Activated T-helper 2 cell treated with anti-CD3 and anti-CD28 coated beads, Interferon-gamma antibody, Interleukin-2, Interleukin-4, amounts not matched to agents 10 μg/mL and 5 μg/mL and 100 μg/mL, durations not matched to agents 14 hours and 24 hours and 36 hours (primary cell): ENCODE data around the gene PRICKLE2. TPM values are rescaled to one million over a fixed set of nuclear protein-coding genes. Genes with fewer than 3 reads are reported as not detected.

Experiments
- DNase-seq: peaks from one replicate; pipeline ENCODE4 v3.0.0; 2021; ENCODE audit warnings: low spot score
- H3K27ac Mint-ChIP-seq: one replicate; pipeline ENCODE4 v1.8.0; 2021; ENCODE audit warnings: mixed read lengths
- H3K27me3 Mint-ChIP-seq: one replicate; pipeline ENCODE4 v1.8.0; 2021; ENCODE audit warnings: low read depth, mixed read lengths
- H3K36me3 Mint-ChIP-seq: one replicate; pipeline ENCODE4 v1.8.0; 2021; ENCODE audit warnings: low read depth, mixed read lengths
- H3K4me1 Mint-ChIP-seq: one replicate; pipeline ENCODE4 v1.8.0; 2021; ENCODE audit warnings: low read depth, mixed read lengths
- H3K4me3 Mint-ChIP-seq: one replicate; pipeline ENCODE4 v1.8.0; 2021; ENCODE audit warnings: low read depth, mild to moderate bottlenecking, moderate library complexity, mixed read lengths
- H3K9me3 Mint-ChIP-seq: one replicate; pipeline ENCODE4 v1.8.0; 2021; ENCODE audit warnings: mixed read lengths
- intact Hi-C: fragments of 100-400 bp; cut with micrococcal nuclease; formaldehyde crosslinking; loops from one replicate; pipeline ENCODE4 v1.15.1; 2023
- total RNA-seq: library from RNA; stranded (reverse); gene quantifications from 2 replicates; pipeline ENCODE4 v1.2.3, GENCODE V29; 2022

PRICKLE2 gene
- total RNA-seq, 1 donor from 2014 or later: not detected

DNA sequence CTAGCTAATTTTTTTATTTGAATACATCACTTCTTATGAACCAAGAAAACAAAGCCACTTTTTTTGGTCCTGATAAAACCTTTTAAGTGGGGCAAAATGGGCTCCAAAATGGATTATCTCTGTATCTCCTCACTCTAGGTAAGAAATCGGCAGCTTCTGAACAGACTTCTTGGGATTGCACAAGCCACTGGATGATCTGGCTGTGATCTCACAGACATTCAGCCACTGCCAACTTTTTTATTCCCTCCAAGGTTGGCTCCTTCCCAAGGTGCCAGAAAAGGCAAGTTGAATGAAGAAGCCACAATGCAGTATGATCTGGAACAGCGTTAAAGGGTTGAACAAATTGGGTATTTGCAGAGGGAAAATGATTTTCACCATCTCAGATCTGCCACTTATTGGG lies 73.2 kb downstream of the PRICKLE2 start:
- Mint-ChIP-seq H3K4me3 (no peak overlapping the region), H3K4me1 (no peaks in the 10 kb centered on the region), H3K9me3 (no peaks in the 10 kb centered on the region), H3K27me3 (no peaks in the 10 kb centered on the region), H3K27ac (no peak overlapping the region), H3K36me3 (no peaks in the 10 kb centered on the region)
- no peak for DNase-seq
- intact Hi-C loops: loop anchor here (10.0 kb wide), 1 partner anchor 97 kb away; no protein-coding TSS in a partner anchor

GRCh38 chr3:64151342-64151871 lies 73.9 kb downstream of the PRICKLE2 start:
- Mint-ChIP-seq H3K36me3 (no peaks in the 10 kb centered on the region), H3K27ac (no peak overlapping the region), H3K9me3 (no peaks in the 10 kb centered on the region), H3K27me3 (no peaks in the 10 kb centered on the region), H3K4me3 (no peak overlapping the region), H3K4me1 (no peaks in the 10 kb centered on the region)
- no peak for DNase-seq
- intact Hi-C loops: loop anchor here (10.0 kb wide), 1 partner anchor 97 kb away; no protein-coding TSS in a partner anchor

DNA sequence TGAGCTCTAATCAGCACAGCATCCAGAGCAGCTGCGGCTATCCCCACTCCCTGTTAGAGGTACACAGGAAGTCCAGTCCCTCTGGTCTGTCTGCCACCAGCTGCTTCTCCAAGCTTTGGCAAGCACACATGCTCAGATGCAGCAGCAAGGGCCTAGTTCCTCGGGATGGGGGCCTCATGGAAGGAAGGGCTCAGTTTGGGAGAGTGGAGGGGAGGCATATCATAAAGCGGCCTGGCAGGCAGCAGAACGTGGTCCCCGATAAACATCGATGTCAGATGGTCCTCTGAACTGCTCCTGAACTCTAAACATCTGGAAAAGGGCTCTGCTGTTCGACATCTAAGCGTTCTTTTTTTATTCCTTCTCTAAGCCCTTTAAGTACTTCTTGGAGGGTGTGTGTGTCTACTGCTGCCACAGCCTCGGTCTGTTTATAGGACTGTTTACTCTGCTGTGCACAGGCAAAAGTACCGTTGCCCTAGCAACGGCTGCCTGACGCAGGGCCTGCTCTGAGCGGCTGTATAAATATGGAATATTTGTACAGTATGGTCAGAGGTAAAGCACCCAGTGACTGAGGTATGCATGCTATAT lies 74.6 kb downstream of the PRICKLE2 start:
- intact Hi-C loops: loop anchor here (10.0 kb wide), 1 partner anchor 96 kb away; no protein-coding TSS in a partner anchor
- DNase-seq: no peak
- no peaks in the 10 kb centered on the region for H3K27me3 Mint-ChIP-seq
- no peaks in the 10 kb centered on the region for H3K36me3 Mint-ChIP-seq
- H3K9me3 Mint-ChIP-seq: no peaks in the 10 kb centered on the region
- no peaks in the 10 kb centered on the region for H3K4me1 Mint-ChIP-seq
- no peak overlapping the region for H3K27ac Mint-ChIP-seq
- no peak overlapping the region for H3K4me3 Mint-ChIP-seq

DNA sequence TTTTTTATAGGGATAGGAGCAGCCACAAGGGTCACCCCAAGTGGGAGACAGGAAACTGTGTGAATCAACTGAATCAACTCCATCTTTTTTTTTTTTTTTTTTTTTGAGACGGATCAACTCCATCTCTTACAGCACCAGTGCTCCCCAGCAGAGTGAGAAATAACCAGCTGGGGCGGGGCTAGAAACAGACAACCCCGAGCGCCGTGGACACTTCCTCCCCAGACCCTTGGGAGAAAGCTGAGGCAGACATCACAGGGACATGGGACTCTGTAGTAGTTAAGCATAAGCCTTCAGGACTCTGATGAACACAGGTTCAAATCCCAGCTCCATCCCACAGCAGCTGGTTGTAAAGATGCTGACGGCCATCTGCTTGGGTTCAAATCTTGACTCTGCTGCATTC lies 75.4 kb downstream of the PRICKLE2 start:
- Mint-ChIP-seq H3K4me3 (no peak overlapping the region), H3K4me1 (no peaks in the 10 kb centered on the region), H3K27me3 (no peaks in the 10 kb centered on the region), H3K9me3 (no peaks in the 10 kb centered on the region), H3K27ac (no peak overlapping the region), H3K36me3 (no peaks in the 10 kb centered on the region)
- no peak for DNase-seq
- intact Hi-C loops: loop anchor here (10.0 kb wide), 1 partner anchor 95 kb away; no protein-coding TSS in a partner anchor

DNA sequence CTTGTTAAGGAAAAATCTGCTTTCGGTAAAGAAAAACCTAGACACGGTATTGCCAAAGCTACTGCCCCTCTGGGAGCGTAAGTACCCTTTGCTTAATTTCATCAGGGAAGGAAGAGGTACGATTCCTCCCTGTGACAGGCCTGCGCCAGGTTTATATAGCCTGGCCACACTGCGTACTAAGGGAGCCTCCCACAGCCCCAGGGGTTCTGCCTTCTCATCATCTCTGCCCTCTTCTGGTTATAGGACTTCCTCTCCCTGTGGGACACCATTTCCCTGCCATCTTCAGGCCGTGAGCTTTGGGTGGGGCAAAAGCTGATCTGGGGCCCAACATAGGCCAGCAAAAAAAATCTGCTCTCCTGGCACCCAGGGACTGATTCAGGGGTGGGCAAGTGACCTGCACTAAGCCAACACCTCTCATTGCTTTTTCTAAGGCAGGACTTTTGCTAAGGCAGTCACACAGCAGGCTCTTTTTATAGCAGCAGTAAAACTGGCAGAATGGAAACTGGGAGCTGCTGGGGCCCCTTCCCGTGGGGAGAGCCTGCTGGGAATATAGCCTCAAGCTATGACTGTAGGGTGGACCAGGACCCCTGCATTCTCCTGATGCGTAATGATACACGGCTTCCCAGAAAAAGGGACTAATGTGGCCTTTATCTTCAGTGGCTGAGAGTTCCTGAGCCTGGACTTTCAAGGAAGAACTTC lies 76.2 kb downstream of the PRICKLE2 start:
- H3K36me3 Mint-ChIP-seq: no peaks in the 10 kb centered on the region
- DNase-seq: no peak
- H3K4me3 Mint-ChIP-seq: no peak overlapping the region
- H3K4me1 Mint-ChIP-seq: no peaks in the 10 kb centered on the region
- no peak overlapping the region for H3K27ac Mint-ChIP-seq
- no peaks in the 10 kb centered on the region for H3K27me3 Mint-ChIP-seq
- intact Hi-C loops: no loop called here
- H3K9me3 Mint-ChIP-seq: no peaks in the 10 kb centered on the region

DNA sequence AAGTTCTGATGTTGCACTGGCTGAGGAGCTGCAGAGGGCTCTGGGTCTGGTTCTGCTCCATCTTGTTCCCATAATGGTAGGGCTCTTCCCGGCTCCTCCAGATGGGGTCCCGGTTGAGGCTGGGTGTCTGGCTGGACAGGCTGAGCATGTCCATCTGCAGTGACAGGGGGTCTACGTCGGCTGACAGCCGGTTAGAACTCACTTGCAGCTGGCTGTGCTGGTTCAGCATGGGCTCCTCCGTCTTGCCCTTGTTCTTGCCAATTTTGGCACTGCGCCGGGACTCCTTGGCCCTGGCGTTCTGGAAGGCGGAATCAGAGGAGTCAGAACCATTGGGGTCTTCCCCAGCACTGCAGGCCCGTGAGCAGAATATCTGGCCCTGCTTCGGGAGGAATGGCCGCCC lies 78.1 kb downstream of the PRICKLE2 start:
- H3K9me3 Mint-ChIP-seq: no peaks in the 10 kb centered on the region
- H3K4me3 Mint-ChIP-seq: no peak overlapping the region
- no peak for DNase-seq
- no peaks in the 10 kb centered on the region for H3K27me3 Mint-ChIP-seq
- intact Hi-C loops: no loop called here
- no peaks in the 10 kb centered on the region for H3K36me3 Mint-ChIP-seq
- no peak overlapping the region for H3K27ac Mint-ChIP-seq
- no peaks in the 10 kb centered on the region for H3K4me1 Mint-ChIP-seq

DNA sequence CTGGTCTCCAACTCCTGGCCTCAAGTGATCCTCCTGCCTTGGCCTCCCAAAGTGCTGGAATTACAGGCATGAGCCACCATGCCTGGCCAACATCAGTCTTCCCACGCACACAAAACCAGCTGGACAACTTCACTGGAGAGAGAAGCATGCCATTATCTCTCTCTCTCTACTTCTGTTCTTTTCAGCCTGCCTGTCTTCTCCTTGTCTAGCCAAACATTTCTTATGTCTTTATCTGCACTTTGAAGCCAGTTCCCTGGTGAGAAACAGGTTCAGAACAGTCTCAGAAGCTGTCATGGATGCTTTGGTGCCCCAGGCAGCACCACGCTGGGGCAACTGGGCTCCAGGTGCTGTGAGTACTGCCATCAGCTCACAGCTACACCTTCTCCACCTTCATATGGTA lies 79.8 kb downstream of the PRICKLE2 start:
- Mint-ChIP-seq H3K4me3 (no peak overlapping the region), H3K4me1 (no peaks in the 10 kb centered on the region), H3K27me3 (no peaks in the 10 kb centered on the region), H3K36me3 (no peaks in the 10 kb centered on the region), H3K9me3 (no peaks in the 10 kb centered on the region), H3K27ac (no peak overlapping the region)
- DNase-seq: no peak
- intact Hi-C loops: no loop called here

GRCh38 chr3:64144241-64144900 lies 80.9 kb downstream of the PRICKLE2 start:
- intact Hi-C loops: no loop called here
- H3K4me1 Mint-ChIP-seq: no peaks in the 10 kb centered on the region
- H3K27ac Mint-ChIP-seq: no peak overlapping the region
- H3K27me3 Mint-ChIP-seq: no peaks in the 10 kb centered on the region
- H3K4me3 Mint-ChIP-seq: no peak overlapping the region
- H3K9me3 Mint-ChIP-seq: no peaks in the 10 kb centered on the region
- H3K36me3 Mint-ChIP-seq: no peaks in the 10 kb centered on the region
- no peak for DNase-seq

- Mint-ChIP-seq H3K27me3 (no peaks in the 10 kb centered on the region), H3K36me3 (no peaks in the 10 kb centered on the region), H3K4me1 (no peaks in the 10 kb centered on the region), H3K4me3 (no peak overlapping the region), H3K27ac (no peak overlapping the region), H3K9me3 (no peaks in the 10 kb centered on the region)
- intact Hi-C loops: no loop called here
- no peak for DNase-seq
Observed at GRCh38 chr3:64143409-64144130, 81.7 kb downstream of the PRICKLE2 start.

- Mint-ChIP-seq H3K27me3 (no peaks in the 10 kb centered on the region), H3K27ac (no peak overlapping the region), H3K36me3 (no peaks in the 10 kb centered on the region), H3K4me1 (no peaks in the 10 kb centered on the region), H3K4me3 (no peak overlapping the region), H3K9me3 (no peaks in the 10 kb centered on the region)
- intact Hi-C loops: no loop called here
- DNase-seq: no peak
Observed at GRCh38 chr3:64141476-64141875, 83.8 kb downstream of the PRICKLE2 start.

- no peaks in the 10 kb centered on the region for H3K9me3 Mint-ChIP-seq
Observed at GRCh38 chr3:64140651-64141050, 84.6 kb downstream of the PRICKLE2 start.

GRCh38 chr3:64138656-64139375 lies 86.5 kb downstream of the PRICKLE2 start:
- no peak for DNase-seq
- intact Hi-C loops: no loop called here
- Mint-ChIP-seq H3K27me3 (no peaks in the 10 kb centered on the region), H3K4me1 (no peaks in the 10 kb centered on the region), H3K4me3 (no peak overlapping the region), H3K27ac (no peak overlapping the region), H3K9me3 (no peaks in the 10 kb centered on the region), H3K36me3 (no peaks in the 10 kb centered on the region)

More at GRCh38 chr3:64140651-64141050, 84.6 kb downstream of the PRICKLE2 start:
- intact Hi-C loops: no loop called here
- Mint-ChIP-seq H3K36me3 (no peaks in the 10 kb centered on the region), H3K4me3 (no peak overlapping the region), H3K27me3 (no peaks in the 10 kb centered on the region), H3K4me1 (no peaks in the 10 kb centered on the region), H3K27ac (no peak overlapping the region)
- no peak for DNase-seq
